GM18861 (cell line): ENCODE measurements around the gene PARD6A.

Experiments
- ATAC-seq: cut with Tn5 transposase; IDR thresholded peaks from one replicate; pipeline ENCODE4 v1.9.1; 2021; ENCODE audit not compliant: unreplicated experiment

The PARD6A gene, protein sequence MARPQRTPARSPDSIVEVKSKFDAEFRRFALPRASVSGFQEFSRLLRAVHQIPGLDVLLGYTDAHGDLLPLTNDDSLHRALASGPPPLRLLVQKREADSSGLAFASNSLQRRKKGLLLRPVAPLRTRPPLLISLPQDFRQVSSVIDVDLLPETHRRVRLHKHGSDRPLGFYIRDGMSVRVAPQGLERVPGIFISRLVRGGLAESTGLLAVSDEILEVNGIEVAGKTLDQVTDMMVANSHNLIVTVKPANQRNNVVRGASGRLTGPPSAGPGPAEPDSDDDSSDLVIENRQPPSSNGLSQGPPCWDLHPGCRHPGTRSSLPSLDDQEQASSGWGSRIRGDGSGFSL

DNA sequence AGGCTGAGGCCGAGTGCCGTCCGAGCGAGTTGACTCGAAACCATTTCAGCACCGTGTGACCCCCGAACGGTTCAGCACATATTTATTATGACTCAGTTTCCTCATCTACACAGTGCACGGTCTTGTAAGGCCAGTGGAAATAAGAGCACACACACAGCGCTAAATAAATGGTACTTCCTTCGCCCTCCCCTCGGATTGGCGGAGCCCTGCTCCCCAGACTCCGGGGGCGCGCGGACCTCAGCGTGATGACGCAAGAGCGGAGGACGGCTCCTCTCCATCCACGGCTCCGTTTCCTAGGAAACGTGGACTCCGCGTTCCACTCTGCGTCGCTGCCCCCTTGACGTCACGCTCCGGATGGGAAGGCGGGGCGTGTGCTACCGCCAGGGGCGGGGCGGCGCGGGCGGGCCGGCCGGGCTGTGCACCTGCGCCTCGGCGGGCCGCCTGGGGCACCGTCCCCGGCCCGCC, at the start of gene PARD6A:
TSS of gene PARD6A (plus strand) at position 397 of the 465 bp plus-strand sequence. CDS start 79 bp downstream, outside the sequence.
- ATAC-seq = peak; percentile 55

- ATAC-seq = no peak
Observed at GRCh38 chr16:67613808-67614207, 47.0 kb upstream of the PARD6A start.

- no peak for ATAC-seq
Observed at GRCh38 chr16:67628216-67628615, 32.5 kb upstream of the PARD6A start.

DNA sequence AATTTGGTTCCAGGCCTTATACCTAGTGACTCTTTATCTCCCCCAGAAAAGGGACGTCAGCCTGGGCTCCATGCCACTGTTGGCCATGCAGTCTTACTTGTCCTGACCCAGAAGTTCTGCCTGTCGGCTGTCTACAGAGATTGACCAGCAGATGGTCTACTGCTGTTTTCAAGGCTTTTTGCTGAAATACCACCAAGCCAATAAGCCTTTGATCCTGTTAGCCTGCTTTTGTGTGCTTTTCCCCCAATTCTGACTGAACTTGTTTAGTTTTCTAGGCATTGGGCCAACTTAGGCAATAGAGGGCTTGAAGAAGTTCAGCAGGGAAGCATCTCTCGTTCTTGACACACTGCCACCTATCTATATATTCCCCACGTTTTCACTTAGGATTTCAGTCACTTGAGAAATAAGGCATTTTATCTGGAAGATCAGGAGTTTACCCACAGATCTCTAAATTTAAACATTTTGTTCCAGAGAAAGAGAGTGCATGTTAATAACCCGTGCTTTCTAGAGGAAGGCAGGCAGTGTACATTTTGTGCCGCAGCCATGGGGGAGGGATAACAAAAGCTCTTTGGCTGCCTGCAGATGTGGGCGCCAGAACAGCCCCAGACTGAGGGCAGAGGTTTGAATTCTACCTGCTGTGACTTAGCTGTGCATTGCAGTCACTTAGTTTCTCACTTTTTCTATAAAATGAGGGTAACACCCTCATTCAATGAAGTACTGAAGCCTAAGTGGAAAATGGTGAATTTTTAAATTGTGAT, 28.2 kb upstream of the PARD6A start:
- ATAC-seq = no peak

GRCh38 chr16:67636713-67637112, 24.0 kb upstream of the PARD6A start:
- ATAC-seq = no peak

DNA sequence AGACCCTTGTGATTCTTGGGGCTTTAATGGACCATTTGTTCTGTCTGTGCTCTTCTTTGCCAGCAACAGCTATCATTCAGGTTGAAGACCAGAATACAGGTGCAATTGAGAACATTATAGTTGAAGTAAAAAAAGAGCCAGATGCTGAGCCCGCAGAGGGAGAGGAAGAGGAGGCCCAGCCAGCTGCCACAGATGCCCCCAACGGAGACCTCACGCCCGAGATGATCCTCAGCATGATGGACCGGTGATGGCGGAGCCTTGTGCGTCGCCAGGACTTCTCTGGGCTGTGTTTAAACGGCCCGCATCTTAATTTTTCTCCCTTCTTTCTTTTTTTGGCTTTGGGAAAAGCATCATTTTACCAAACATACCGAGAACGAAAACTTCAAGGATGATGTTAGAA, 23.1 kb upstream of the PARD6A start:
- no peak for ATAC-seq

GRCh38 chr16:67641779-67642708, 18.7 kb upstream of the PARD6A start:
- no peak for ATAC-seq

GRCh38 chr16:67644038-67644437, 16.7 kb upstream of the PARD6A start:
- ATAC-seq = no peak

DNA sequence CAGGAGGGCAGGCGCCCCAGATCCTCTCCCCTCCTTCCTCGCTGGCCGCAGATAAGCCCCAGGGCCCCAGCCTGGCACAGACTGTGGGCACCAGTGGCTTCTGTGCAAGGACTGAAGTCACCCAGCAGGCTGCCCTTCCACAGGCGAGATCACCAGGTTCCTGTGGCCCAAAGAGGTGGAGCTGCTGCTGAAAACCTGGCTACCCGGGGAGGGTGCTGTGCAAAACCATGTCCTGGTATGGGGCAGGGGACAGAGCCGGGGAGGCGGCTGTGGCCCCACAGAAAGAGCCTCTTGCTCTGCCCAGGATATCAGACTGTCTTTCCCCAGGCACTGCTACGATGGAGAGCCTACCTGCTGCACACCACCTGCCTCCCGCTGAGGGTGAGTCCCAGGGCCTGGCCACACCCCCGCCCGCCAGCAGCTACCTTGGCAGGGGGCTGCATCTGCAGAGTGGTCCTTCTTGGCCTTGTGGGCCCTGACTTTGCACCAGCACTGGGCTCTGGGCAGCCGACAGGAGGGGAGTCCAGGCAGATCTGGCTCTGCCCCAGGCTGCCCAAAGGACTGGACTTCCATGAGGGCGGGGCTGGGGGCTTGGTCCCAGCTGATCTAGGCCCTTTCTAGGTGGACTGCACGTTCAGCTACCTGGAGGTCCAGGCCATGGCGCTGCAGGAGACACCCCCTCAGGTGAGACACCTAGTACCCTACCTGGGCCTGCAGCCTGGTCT, 15.2 kb upstream of the PARD6A start:
- ATAC-seq = no peak

- ATAC-seq = no peak
Observed at GRCh38 chr16:67647111-67647651, 13.6 kb upstream of the PARD6A start.

- no peak for ATAC-seq
Observed at GRCh38 chr16:67647681-67648080, 13.1 kb upstream of the PARD6A start.

GRCh38 chr16:67648088-67648763, 12.5 kb upstream of the PARD6A start:
- no peak for ATAC-seq

GRCh38 chr16:67648764-67649407, 11.9 kb upstream of the PARD6A start:
- ATAC-seq = no peak

GRCh38 chr16:67649494-67649931, 11.2 kb upstream of the PARD6A start:
- ATAC-seq = no peak

DNA sequence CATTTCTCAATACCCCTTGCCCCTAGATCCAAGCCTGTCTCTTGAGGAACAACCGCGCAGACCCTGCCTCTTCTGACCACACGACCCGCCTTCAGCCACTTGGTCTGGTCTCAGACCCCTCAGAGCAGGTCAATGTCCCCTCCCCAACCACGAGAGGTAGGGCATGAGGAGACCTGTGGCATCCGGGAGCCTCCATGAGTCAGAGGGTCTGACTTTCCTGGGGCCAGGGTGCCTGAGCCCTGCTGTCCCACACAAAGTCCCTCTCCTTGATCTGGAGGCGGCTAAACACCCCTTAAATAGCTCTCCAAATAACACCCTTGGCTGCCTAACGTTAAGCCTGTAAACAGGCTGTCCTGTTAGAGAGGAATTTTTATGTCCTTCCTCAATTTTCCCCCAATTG, 10.7 kb upstream of the PARD6A start:
- ATAC-seq = no peak

DNA sequence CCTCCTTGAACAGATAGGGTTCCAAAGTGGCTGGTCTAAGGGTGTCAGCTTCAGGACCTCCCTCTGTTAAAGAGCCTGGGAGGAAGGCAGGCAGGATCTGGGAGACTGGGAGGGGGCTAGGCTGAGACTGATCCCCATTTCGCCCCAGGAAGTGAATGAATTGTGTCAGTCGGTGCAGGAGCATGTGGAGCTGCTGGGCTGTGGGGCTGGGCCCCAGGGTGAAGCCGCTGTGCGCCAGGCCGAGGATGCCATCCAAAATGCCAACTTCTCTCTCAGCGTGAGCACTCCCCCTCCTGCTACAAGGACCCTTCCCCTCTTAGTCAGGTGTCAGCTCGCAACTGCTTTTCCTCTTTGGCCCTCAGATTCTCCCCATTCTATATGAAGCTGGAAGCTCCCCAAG, 9.7 kb upstream of the PARD6A start:
- no peak for ATAC-seq

DNA sequence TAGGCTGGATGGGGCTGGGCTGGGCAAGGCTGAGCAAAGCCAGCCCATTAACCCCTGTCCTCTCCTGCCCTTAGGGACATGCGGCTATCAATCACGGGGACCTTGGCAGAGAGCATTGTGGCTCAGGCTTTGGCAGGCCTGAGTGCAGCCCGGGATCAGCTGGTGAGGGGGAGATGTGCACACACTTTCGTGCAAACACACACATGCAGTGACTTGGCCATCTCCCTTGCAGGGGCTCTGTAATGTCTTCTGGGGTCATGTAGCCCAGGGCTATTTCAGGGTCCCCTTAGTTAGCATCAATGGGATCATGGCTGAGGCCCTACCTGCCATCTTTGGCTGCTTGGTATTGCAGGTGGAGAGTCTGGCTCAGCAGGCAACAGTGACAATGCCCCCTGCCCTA, 8.9 kb upstream of the PARD6A start:
- no peak for ATAC-seq

GRCh38 chr16:67652578-67653127, 8.1 kb upstream of the PARD6A start:
- no peak for ATAC-seq
